GM12878 (cell line): ENCODE measurements around the gene FAM120B. TPM values are rescaled to one million over a fixed set of nuclear protein-coding genes. Genes with fewer than 3 reads are reported as not detected.

Experiments
- ATAC-seq: fragments of 200-7000 bp; cut with Tn5 transposase; 3 replicates; pipeline ENCODE4 v1.9.1; 2020; ENCODE audit warnings: mild to moderate bottlenecking, moderate library complexity
- BruUV-seq: library from RNA; stranded (reverse); fragments of 400-500 nt; replicated peaks from 2 replicates; lab custom pipeline; 2021; lab: Mats Ljungman, UMichigan
- CTCF ChIA-PET: fragments of 300-600 bp; sonication (Branson Sonifier 250); formaldehyde crosslinking; extraction: SDS; loops from one replicate; lab custom pipeline; 2021; ENCODE audit warnings: inconsistent platforms; lab: Yijun Ruan, JAX
- POLR2A ChIA-PET: fragments of 350-600 bp; formaldehyde crosslinking; extraction: SDS; loops from one replicate; lab custom pipeline; 2021; ENCODE audit warnings: inconsistent platforms; lab: Charles Lee
- RAD21 ChIA-PET: fragments of 300-600 bp; sonication (Branson Sonifier 250); formaldehyde crosslinking; loops from one replicate; lab custom pipeline; 2023; ENCODE audit warnings: antibody characterized with exemption; ENCODE audit not compliant: unreplicated experiment; lab: Charles Lee
- SMC1A ChIA-PET: fragments of 300-600 bp; sonication (Branson Sonifier 250); formaldehyde crosslinking; loops from one replicate; lab custom pipeline; 2023; ENCODE audit not compliant: unreplicated experiment, uncharacterized antibody; lab: Charles Lee
- DNase-seq: peaks from one replicate; pipeline ENCODE4 v3.0.0-alpha.2; 2011; ENCODE audit warnings: low read depth, low spot score
- FAIRE-seq: peaks from 3 replicates; lab custom pipeline; 2011; peaks lifted over from hg19 to GRCh38; lab: Jason Lieb, UNC
- H2AFZ ChIP-seq: 2 replicates; pipeline ENCODE4 v1.6.0; 2011; ENCODE audit warnings: low read depth, low read length, control low read depth; ENCODE audit not compliant: control insufficient read depth
- H3K27ac ChIP-seq: 2 replicates; pipeline ENCODE4 v1.5.1; 2011; ENCODE audit warnings: control low read depth; ENCODE audit not compliant: control insufficient read depth, insufficient read depth
- H3K27me3 ChIP-seq, 2 experiments: replicated peaks in 1 of 2; 2 replicates each; pipeline versions ENCODE4 v1.6.0 to v1.6.1; 2011; ENCODE audit warnings: low read length in 1 of 2; ENCODE audit not compliant: control insufficient read depth in 2 of 2, insufficient read depth in 2 of 2
- H3K36me3 ChIP-seq, 2 experiments: 2 replicates each; pipeline ENCODE4 v1.5.1; 2011; ENCODE audit warnings: low read length in 1 of 2; ENCODE audit not compliant: control insufficient read depth in 2 of 2, insufficient read depth in 2 of 2
- H3K4me1 ChIP-seq: 2 replicates; pipeline ENCODE4 v1.6.1; 2011; ENCODE audit warnings: mild to moderate bottlenecking, low read length, moderate library complexity, mixed read lengths; ENCODE audit not compliant: control insufficient read depth, insufficient read depth
- H3K4me2 ChIP-seq: 2 replicates; pipeline ENCODE4 v1.6.0; 2011; ENCODE audit warnings: control low read depth; ENCODE audit not compliant: control insufficient read depth, insufficient read depth
- H3K4me3 ChIP-seq: fragments of 200-600 bp; sonication (generic); 2 replicates; pipeline ENCODE4 v1.5.1; 2016
- H3K79me2 ChIP-seq: 2 replicates; pipeline ENCODE4 v1.6.0; 2011; ENCODE audit warnings: low read length; ENCODE audit not compliant: control insufficient read depth, insufficient read depth
- H3K9ac ChIP-seq: 2 replicates; pipeline ENCODE4 v1.8.0; 2011; ENCODE audit warnings: low read length, control low read depth, mixed read lengths; ENCODE audit not compliant: control insufficient read depth, insufficient read depth
- H3K9me3 ChIP-seq: replicated peaks from 3 replicates; pipeline ENCODE4 v1.5.1; 2011; ENCODE audit warnings: mild to moderate bottlenecking, low read length; ENCODE audit not compliant: control insufficient read depth, insufficient read depth
- H4K20me1 ChIP-seq: 2 replicates; pipeline ENCODE4 v1.6.0; 2011; ENCODE audit not compliant: control insufficient read depth, insufficient read depth
- BCL11A ChIP-seq: IDR thresholded peaks from 2 replicates; pipeline ENCODE4 v1.6.1; 2011; ENCODE audit warnings: low read depth, low read length
- BHLHE40 ChIP-seq, 2 experiments: fragments of 450-650 bp in 1 of 2; IDR thresholded peaks; 2 replicates each; pipeline ENCODE4 v1.6.1; 2011 to 2017; ENCODE audit warnings: low read depth in 2 of 2, borderline replicate concordance in 1 of 2, improper control_type of control experiment in 1 of 2, low read length in 1 of 2, mild to moderate bottlenecking in 1 of 2
- KAT2A ChIP-seq: conservative IDR thresholded peaks from 2 replicates; pipeline ENCODE4 v1.6.1; 2011; ENCODE audit warnings: low read depth, low read length; ENCODE audit not compliant: control insufficient read depth
- RBBP5 ChIP-seq: fragments of 200-600 bp; sonication (generic); conservative IDR thresholded peaks from 2 replicates; pipeline ENCODE4 v1.6.1; 2016
- WGBS: methylation state at CpG from one replicate; pipeline ENCODE4 v1.1.6; 2016; ENCODE audit warnings: low lambda C conversion rate; ENCODE audit not compliant: insufficient replicate concordance, insufficient coverage; ENCODE audit errors: missing lambda C conversion rate; 5-methylcytosine and 5-hydroxymethylcytosine counted together
- in situ Hi-C: fragments of 300-500 bp; cut with MboI; formaldehyde crosslinking; loops from 9 replicates; pipeline ENCODE4 v1.14.3; 2018; ENCODE audit warnings: mixed read lengths
- intact Hi-C: fragments of 100-400 bp; cut with micrococcal nuclease; formaldehyde crosslinking; loops from one replicate; pipeline ENCODE4 v1.14.2; 2022; ENCODE audit not compliant: unreplicated experiment
- polyA plus RNA-seq, 11 experiments: library from polyadenylated mRNA; depleted of rRNA in 4 of 11; unstranded in 6 of 11; stranded (reverse) in 5 of 11; fragments of >200 nt; fragmentation: Nextera tagmentation in 4 of 11; fragmentation: Illumina TruSeq in 1 of 11; extraction: Ambion mirVana in 4 of 11; extraction: Trizol in 1 of 11; gene quantifications; 1 replicate in 1 of 11; 2 replicates in 10 of 11; pipeline versions ENCODE4 v1.2.1 to v1.2.3, GENCODE V29; 2011 to 2016; ENCODE audit warnings: inconsistent platforms in 2 of 11, missing spikeins in 2 of 11, low read depth in 1 of 11
- total RNA-seq, 4 experiments: library from RNA; depleted of rRNA in 3 of 4; stranded (reverse); fragments of >200 nt in 3 of 4; fragmentation: Illumina TruSeq in 1 of 4; extraction: Trizol in 1 of 4; gene quantifications; 2 replicates each; pipeline versions ENCODE4 v1.2.1 to v1.2.3, GENCODE V29; 2013 to 2021
- TF ChIP-seq, protein P1 (sequence below): fragments of 450-650 bp; IDR thresholded peaks from 2 replicates; pipeline ENCODE4 v1.6.1; 2016; ENCODE audit warnings: mild to moderate bottlenecking, moderate library complexity, borderline replicate concordance
- TF ChIP-seq, protein P2 (sequence below): fragments of 150-350 bp; IDR thresholded peaks from 2 replicates; pipeline ENCODE4 v1.6.1; 2014; ENCODE audit warnings: mild to moderate bottlenecking, low read depth, low read length

FAM120B gene
- total and polyA plus RNA-seq, 10 of the 15 experiments (the other 5 are each of a cell fraction or from before 2014, with no cell fraction given): 3.3 to 21.6 (median 15.3) TPM

DNA sequence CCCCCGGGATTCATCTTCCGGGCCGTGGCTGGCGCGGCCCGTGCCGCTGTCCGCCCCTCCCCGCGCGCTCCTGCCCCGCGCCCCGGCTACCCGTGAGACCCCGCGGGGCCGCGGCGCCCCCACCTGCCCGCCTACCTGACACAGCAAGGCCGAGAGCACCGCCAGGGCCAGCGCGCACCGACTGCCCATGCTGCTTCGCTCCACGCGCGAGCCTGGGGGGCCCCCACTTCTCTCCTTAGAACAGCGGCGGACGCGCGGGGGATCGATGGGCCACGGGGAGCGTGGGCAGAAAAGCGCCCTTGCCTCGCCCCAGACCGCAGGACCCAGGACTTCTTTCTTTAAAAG lies 16.6 kb upstream of the FAM120B start:
- ChIA-PET POLR2A (interaction anchor here (0.9 kb wide), 1 partner anchor 19 kb away, joined by 3 read pairs; no protein-coding TSS in a partner anchor), RAD21 (no interaction called here), CTCF (interaction anchor here (1.2 kb wide), 1 partner anchor 18 kb away, joined by 3 read pairs; no protein-coding TSS in a partner anchor), SMC1A (no interaction called here)
- Histone ChIP-seq H3K27ac (no peak overlapping the region), H3K4me3 (peak overlapping the region; percentile 84), H3K27me3 (peaks cover 8 to 36% of the 10 kb centered on the region in 2 experiments), H3K36me3 (no peaks in the 10 kb centered on the region), H2AFZ (peak overlapping the region; percentile 23; the same call in 1 of the 2 replicates), H3K9ac (peak overlapping the region; percentile 39; the same call in 1 of the 2 replicates), H3K9me3 (no peaks in the 10 kb centered on the region), H3K79me2 (no peaks in the 10 kb centered on the region), H3K4me2 (peak overlapping the region; percentile 79), H3K4me1 (peaks cover 14% of the 10 kb centered on the region), H4K20me1 (no peaks in the 10 kb centered on the region)
- peak; percentile 4 for ATAC-seq
- in situ Hi-C loops: no loop called here
- no TSS peak for BruUV-seq
- intact Hi-C loops: loop anchor here (2.0 to 10.0 kb wide), 2 partner anchors 17 to 455 kb away; no protein-coding TSS in a partner anchor
- TF ChIP-seq BHLHE40 (IDR thresholded peaks at IDR 0.05; ENCODE audit: borderline replicate concordance in 1 of 2, low read depth in 2 of 2, low read length in 1 of 2): peak in 1 of 2 experiments; percentile 32; a peak in 1 of 4 replicates
- TF ChIP-seq KAT2A: no peak
- no peak for FAIRE-seq
- under 1% methylated on average over 14 of the region's 41 CpGs for WGBS
- DNase-seq: no peak

DNA sequence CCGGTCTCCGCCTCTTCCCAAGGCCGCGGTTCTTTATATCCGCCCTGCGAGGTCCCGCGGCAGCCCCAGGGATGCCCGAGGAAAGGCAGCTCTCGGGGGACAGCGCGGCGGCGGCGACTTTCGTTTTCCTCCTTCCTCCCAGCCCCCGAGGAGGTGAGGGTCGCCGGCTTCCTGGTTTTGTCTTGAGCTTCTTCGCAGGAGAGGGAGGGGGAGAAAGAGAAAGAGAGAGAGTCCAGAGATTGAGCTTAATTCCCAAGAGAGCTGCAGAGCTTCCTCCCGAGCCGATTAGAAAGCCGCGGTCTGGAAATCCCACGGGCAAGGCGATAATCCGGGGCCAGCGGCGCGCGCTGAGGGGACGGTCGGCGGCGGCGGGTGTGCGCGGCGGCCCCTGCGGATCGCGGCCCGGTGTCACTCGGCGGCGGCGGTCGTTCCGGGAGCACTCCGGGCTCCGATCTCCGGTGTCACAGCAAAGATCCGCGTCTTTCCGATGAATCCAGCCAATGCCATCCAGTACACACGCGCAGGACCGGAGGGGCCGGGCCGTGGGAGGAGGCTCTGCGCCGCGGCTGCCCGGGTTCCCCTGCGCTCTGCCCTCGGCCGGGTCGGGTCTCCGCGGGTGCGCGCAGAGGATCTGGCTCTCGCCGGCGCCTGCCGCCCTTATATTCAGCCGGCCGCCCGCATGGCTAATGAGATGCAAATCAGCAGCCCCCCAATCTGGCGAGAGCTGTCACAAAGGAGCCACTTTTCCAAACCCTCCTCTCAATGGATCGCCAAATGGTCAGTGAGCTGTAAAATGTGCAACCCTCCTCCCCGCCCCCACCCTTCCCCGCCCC lies 16.0 kb upstream of the FAM120B start, which contains the start of gene DLL1:
Gene DLL1 (minus strand): TSS at position 783 of the 833 bp plus-strand sequence. CDS start 939 bp downstream, outside the sequence.
- FAIRE-seq (no peak), DNase-seq (no peak), ATAC-seq (peak; percentile 63)
- Histone ChIP-seq H3K9me3 (no peaks in the 10 kb centered on the region), H3K4me2 (peak within 1 kb of the TSS; percentile 82), H3K9ac (peak within 1 kb of the TSS; percentile 39; the same call in 1 of the 2 replicates), H3K27me3 (peaks cover 11 to 41% of the 10 kb centered on the region in 2 experiments), H4K20me1 (no peaks in the 10 kb centered on the region), H3K27ac (no peak within 1 kb of the TSS), H3K4me3 (peak within 1 kb of the TSS; percentile 84), H3K79me2 (no peaks in the 10 kb centered on the region), H3K4me1 (peaks cover 19% of the 10 kb centered on the region), H2AFZ (peak within 1 kb of the TSS; percentile 17; the same call in 1 of the 2 replicates), H3K36me3 (no peaks in the 10 kb centered on the region)
- intact Hi-C loops (loop anchor here (2.0 to 10.0 kb wide), 2 partner anchors 18 to 456 kb away; no protein-coding TSS in a partner anchor), in situ Hi-C loops (no loop called here)
- RAD21 ChIA-PET: interaction anchor here (0.7 to 1.2 kb wide), 6 partner anchors 15 to 307 kb away, joined by 3 to 5 read pairs (median 4); no protein-coding TSS in a partner anchor
- CTCF ChIA-PET: interaction anchor here (0.6 to 2.2 kb wide), 3 partner anchors 18 to 458 kb away, joined by 3 to 5 read pairs (median 3); no protein-coding TSS in a partner anchor
- 1% methylated on average over 78 of the region's 83 CpGs for WGBS
- SMC1A ChIA-PET: interaction anchor here (2.0 kb wide), 1 partner anchor 23 kb away, joined by 4 read pairs; no protein-coding TSS in a partner anchor
- BruUV-seq: no TSS peak
- POLR2A ChIA-PET: interaction anchor here (0.9 kb wide), 1 partner anchor 18 kb away, joined by 3 read pairs; no protein-coding TSS in a partner anchor
- TF ChIP-seq, protein P1, sequence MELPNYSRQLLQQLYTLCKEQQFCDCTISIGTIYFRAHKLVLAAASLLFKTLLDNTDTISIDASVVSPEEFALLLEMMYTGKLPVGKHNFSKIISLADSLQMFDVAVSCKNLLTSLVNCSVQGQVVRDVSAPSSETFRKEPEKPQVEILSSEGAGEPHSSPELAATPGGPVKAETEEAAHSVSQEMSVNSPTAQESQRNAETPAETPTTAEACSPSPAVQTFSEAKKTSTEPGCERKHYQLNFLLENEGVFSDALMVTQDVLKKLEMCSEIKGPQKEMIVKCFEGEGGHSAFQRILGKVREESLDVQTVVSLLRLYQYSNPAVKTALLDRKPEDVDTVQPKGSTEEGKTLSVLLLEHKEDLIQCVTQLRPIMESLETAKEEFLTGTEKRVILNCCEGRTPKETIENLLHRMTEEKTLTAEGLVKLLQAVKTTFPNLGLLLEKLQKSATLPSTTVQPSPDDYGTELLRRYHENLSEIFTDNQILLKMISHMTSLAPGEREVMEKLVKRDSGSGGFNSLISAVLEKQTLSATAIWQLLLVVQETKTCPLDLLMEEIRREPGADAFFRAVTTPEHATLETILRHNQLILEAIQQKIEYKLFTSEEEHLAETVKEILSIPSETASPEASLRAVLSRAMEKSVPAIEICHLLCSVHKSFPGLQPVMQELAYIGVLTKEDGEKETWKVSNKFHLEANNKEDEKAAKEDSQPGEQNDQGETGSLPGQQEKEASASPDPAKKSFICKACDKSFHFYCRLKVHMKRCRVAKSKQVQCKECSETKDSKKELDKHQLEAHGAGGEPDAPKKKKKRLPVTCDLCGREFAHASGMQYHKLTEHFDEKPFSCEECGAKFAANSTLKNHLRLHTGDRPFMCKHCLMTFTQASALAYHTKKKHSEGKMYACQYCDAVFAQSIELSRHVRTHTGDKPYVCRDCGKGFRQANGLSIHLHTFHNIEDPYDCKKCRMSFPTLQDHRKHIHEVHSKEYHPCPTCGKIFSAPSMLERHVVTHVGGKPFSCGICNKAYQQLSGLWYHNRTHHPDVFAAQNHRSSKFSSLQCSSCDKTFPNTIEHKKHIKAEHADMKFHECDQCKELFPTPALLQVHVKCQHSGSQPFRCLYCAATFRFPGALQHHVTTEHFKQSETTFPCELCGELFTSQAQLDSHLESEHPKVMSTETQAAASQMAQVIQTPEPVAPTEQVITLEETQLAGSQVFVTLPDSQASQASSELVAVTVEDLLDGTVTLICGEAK: no peak
- TF ChIP-seq, protein P2, sequence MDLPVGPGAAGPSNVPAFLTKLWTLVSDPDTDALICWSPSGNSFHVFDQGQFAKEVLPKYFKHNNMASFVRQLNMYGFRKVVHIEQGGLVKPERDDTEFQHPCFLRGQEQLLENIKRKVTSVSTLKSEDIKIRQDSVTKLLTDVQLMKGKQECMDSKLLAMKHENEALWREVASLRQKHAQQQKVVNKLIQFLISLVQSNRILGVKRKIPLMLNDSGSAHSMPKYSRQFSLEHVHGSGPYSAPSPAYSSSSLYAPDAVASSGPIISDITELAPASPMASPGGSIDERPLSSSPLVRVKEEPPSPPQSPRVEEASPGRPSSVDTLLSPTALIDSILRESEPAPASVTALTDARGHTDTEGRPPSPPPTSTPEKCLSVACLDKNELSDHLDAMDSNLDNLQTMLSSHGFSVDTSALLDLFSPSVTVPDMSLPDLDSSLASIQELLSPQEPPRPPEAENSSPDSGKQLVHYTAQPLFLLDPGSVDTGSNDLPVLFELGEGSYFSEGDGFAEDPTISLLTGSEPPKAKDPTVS: no peak
- TF ChIP-seq BCL11A (no peak), RBBP5 (no peak)
